Sigmoid colon (tissue), 7 donors: Measurements from ENCODE around the gene KAZN. TPM values are rescaled to one million over a fixed set of nuclear protein-coding genes. Genes with fewer than 3 reads are reported as not detected.

Experiments used
- DNase-seq: peaks from one replicate; pipeline ENCODE4 v3.0.0-alpha.2; 2019
- H3K27ac ChIP-seq, 4 donors: fragments of 200-600 bp; sonication (generic); one replicate each; pipeline ENCODE4 v1.5.1; 2016 to 2019; ENCODE audit warnings: mild to moderate bottlenecking in 1 of 4
- H3K27me3 ChIP-seq, 3 donors: fragments of 200-600 bp; sonication (generic); one replicate each; pipeline ENCODE4 v1.5.1; 2019; ENCODE audit warnings: mild to moderate bottlenecking in 1 of 3
- H3K36me3 ChIP-seq, 4 donors: fragments of 200-600 bp; sonication (generic); one replicate each; pipeline ENCODE4 v1.5.1; 2016 to 2019
- H3K4me1 ChIP-seq, 4 donors: fragments of 200-600 bp; sonication (generic); one replicate each; pipeline ENCODE4 v1.5.1; 2017 to 2019
- H3K4me3 ChIP-seq, 4 donors: fragments of 200-600 bp; sonication (generic); one replicate each; pipeline ENCODE4 v1.5.1; 2017 to 2019; ENCODE audit warnings: mild to moderate bottlenecking in 2 of 4, moderate library complexity in 1 of 4
- H3K9me3 ChIP-seq, 4 donors: fragments of 200-600 bp in 3 of 4; sonication (generic) in 3 of 4; one replicate each; pipeline versions ENCODE4 v1.5.1 to v1.6.1; 2013 to 2019
- EP300 ChIP-seq, 4 donors: sonication (generic); formaldehyde crosslinking; IDR thresholded peaks; one replicate each; pipeline ENCODE4 v1.6.1; 2017; ENCODE audit warnings: antibody characterized with exemption in 4 of 4
- POLR2A ChIP-seq, 2 donors: fragments of 450-650 bp; IDR thresholded peaks; one replicate each; pipeline ENCODE4 v1.6.1; 2016; ENCODE audit warnings: antibody characterized with exemption in 2 of 2, mild to moderate bottlenecking in 2 of 2, moderate library complexity in 2 of 2
- POLR2AphosphoS5 ChIP-seq, 4 donors: sonication (generic); formaldehyde crosslinking; IDR thresholded peaks; one replicate each; pipeline ENCODE4 v1.6.1; 2017; ENCODE audit warnings: antibody characterized with exemption in 4 of 4
- WGBS, 2 donors: extraction: QIAGEN DNeasy Blood & Tissue Kit; methylation state at CpG; one replicate each; pipeline ENCODE4 v1.1.7; 2013; 5-methylcytosine and 5-hydroxymethylcytosine counted together
- intact Hi-C: fragments of 100-400 bp; cut with DNase I; formaldehyde crosslinking; loops from one replicate; pipeline ENCODE4 v1.15.1; 2023
- polyA plus RNA-seq, 3 donors: library from polyadenylated mRNA; stranded (reverse); fragments of 200-250 nt; gene quantifications; one replicate each; pipeline ENCODE4 v1.2.3, GENCODE V29; 2013
- total RNA-seq, 4 donors: library from RNA; depleted of rRNA; stranded (reverse); fragments of >200 nt; gene quantifications; one replicate each; pipeline ENCODE4 v1.1.0, GENCODE V29; 2016
- TF ChIP-seq, protein P1 (sequence below), 4 experiments: fragments of 450-650 bp in 3 of 4; fragments of 200-600 bp in 1 of 4; IDR thresholded peaks; one replicate each; pipeline ENCODE4 v1.5.1; 2016 to 2019; ENCODE audit warnings: antibody characterized with exemption in 4 of 4, mild to moderate bottlenecking in 3 of 4, moderate library complexity in 2 of 4
- donor health status: healthy with polysubstance abuse.
- donor health status: Bipolar disorder and iron deficiency.
- donor health status: healthy.

Gene KAZN
- total and polyA plus RNA-seq, 7 donors: 2.5 to 11.4 (median 5.6) TPM

DNA sequence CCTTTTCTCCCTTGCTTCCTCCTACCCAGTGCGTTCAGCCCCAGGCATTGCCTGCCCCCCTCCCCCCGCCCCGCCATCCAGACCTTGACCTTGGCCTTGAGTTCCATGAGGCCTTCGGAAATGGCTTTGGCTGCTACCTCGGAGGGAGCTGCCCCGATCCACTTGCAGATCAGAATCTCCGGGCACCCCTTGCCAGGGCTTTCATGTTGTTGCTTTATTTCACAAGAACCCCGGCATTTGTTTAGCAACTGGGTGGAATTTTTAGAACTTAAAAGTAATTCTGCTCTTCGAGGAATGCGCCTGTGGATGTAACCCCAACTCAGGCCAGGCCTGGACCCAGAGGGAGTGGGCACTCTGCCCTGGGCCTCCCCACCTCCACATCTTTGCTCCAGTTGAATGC is 401.0 kb downstream of the KAZN start:
- no peak for TF ChIP-seq EP300 (IDR thresholded peaks at IDR 0.05)
- TF ChIP-seq POLR2A (IDR thresholded peaks at IDR 0.05): no peak
- TF ChIP-seq, protein P1, sequence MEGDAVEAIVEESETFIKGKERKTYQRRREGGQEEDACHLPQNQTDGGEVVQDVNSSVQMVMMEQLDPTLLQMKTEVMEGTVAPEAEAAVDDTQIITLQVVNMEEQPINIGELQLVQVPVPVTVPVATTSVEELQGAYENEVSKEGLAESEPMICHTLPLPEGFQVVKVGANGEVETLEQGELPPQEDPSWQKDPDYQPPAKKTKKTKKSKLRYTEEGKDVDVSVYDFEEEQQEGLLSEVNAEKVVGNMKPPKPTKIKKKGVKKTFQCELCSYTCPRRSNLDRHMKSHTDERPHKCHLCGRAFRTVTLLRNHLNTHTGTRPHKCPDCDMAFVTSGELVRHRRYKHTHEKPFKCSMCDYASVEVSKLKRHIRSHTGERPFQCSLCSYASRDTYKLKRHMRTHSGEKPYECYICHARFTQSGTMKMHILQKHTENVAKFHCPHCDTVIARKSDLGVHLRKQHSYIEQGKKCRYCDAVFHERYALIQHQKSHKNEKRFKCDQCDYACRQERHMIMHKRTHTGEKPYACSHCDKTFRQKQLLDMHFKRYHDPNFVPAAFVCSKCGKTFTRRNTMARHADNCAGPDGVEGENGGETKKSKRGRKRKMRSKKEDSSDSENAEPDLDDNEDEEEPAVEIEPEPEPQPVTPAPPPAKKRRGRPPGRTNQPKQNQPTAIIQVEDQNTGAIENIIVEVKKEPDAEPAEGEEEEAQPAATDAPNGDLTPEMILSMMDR (IDR thresholded peaks at IDR 0.05): no peak
- no peak for TF ChIP-seq POLR2AphosphoS5 (IDR thresholded peaks at IDR 0.05)
- H3K27ac ChIP-seq: no peak overlapping the region
- no peaks in the 10 kb centered on the region for H3K9me3 ChIP-seq
- H3K27me3 ChIP-seq: no peaks in the 10 kb centered on the region
- intact Hi-C loops: no loop called here
- H3K36me3 ChIP-seq: no peaks in the 10 kb centered on the region
- H3K4me3 ChIP-seq: no peak overlapping the region
- WGBS, 2 donors: 93 to 94% methylated on average over 10 of the region's 10 CpGs
- no peak for DNase-seq
- H3K4me1 ChIP-seq: peaks cover 0 to 5% (median 0%) of the 10 kb centered on the region in 4 donors

DNA sequence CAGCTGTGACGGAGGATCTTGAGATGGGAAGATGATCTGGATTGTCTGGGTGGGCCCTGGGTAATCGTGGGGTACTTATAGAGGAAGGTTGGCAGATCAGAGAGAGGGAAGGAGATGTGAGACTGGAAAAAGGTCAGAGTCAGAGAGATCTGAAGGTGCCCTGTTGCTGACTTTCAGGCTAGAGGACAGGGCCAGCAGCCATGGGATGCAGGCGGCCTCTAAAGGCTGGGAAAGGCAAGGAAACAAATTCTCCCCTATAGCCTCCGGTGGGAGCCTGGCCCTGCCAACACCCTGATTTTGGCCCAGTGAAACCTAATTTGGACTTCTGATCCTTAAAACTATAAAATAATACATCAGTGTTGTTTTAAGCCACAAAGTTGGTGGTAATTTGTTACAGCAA is 401.5 kb downstream of the KAZN start:
- WGBS, 2 donors: 93 to 96% methylated on average over 4 of the region's 4 CpGs
- intact Hi-C loops: no loop called here

DNA sequence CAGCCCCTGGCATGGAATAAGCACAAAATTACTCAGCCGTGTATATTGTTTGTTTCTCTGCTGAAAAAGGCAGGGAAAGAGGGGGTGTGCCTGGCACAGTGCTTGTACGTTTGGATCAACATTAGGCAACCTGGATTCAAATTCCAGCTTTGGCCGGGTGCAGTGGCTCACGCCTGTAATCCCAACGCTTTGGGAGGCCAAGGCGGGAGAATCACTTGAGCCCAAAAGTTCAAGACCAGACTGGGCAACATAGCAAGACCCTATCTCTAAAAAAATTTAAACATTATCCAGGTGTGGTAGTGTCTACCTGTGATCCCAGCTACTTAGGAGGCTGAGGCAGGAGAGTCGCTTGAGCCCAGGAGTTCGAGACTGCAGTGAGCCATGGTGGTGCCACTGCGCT is 402.2 kb downstream of the KAZN start:
- WGBS, 2 donors: 92 to 94% methylated on average over 9 of the region's 9 CpGs
- intact Hi-C loops: no loop called here
- Histone ChIP-seq H3K4me1 (peaks cover 0 to 5% (median 0%) of the 10 kb centered on the region in 4 donors), H3K36me3 (no peaks in the 10 kb centered on the region), H3K4me3 (no peak overlapping the region), H3K27ac (no peak overlapping the region), H3K9me3 (no peaks in the 10 kb centered on the region), H3K27me3 (no peaks in the 10 kb centered on the region)
- no peak for DNase-seq
- TF ChIP-seq, protein P1 (IDR thresholded peaks at IDR 0.05): no peak
- TF ChIP-seq EP300 (IDR thresholded peaks at IDR 0.05) (no peak), POLR2A (IDR thresholded peaks at IDR 0.05) (no peak), POLR2AphosphoS5 (IDR thresholded peaks at IDR 0.05) (no peak)

More for the DNA sequence above, 401.5 kb downstream of the KAZN start:
- H3K27me3 ChIP-seq: no peaks in the 10 kb centered on the region
- H3K4me3 ChIP-seq: no peak overlapping the region
- no peak for TF ChIP-seq POLR2A (IDR thresholded peaks at IDR 0.05)
- peaks cover 0 to 5% (median 0%) of the 10 kb centered on the region in 4 donors for H3K4me1 ChIP-seq
- H3K9me3 ChIP-seq: no peaks in the 10 kb centered on the region
- H3K36me3 ChIP-seq: no peaks in the 10 kb centered on the region
- H3K27ac ChIP-seq: no peak overlapping the region
- no peak for DNase-seq

DNA sequence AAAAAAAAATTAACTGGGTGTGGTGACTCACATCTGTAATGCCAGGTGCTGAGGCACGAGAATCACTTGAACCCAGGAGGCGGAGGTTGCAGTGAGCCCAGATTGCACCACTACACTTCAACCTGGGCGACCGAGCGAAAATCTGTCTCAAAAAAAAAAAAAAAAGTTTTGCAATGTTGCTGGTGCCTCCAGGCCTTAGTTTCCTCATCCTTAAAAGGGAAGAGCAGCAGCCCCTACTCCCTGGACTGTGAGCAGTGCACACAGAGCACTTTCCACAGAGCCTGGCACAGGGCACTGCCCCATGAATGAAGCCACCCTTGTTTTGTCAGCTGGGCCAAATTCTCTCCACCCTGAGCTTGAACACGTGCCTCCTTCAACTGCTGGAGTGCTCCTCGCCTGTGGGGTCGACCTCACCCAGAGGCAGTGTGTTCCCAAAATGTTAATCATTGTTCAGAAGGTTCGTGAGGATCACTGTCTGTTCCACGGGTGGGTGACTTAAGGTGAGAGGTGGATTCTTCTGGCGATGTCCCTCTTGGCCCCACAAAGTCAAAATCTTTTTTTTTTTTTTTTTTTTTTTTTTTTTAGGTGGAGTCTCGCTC is 402.9 kb downstream of the KAZN start:
- TF ChIP-seq EP300 (IDR thresholded peaks at IDR 0.05) (no peak), POLR2AphosphoS5 (IDR thresholded peaks at IDR 0.05) (no peak), POLR2A (IDR thresholded peaks at IDR 0.05) (no peak)
- TF ChIP-seq, protein P1 (IDR thresholded peaks at IDR 0.05): no peak
- no peaks in the 10 kb centered on the region for H3K27me3 ChIP-seq
- 77 to 82% methylated on average over 12 of the region's 12 CpGs for WGBS, 2 donors
- intact Hi-C loops: no loop called here
- no peak for DNase-seq
- H3K36me3 ChIP-seq: no peaks in the 10 kb centered on the region
- H3K9me3 ChIP-seq: no peaks in the 10 kb centered on the region
- H3K27ac ChIP-seq: no peak overlapping the region
- H3K4me1 ChIP-seq: no peaks in the 10 kb centered on the region
- no peak overlapping the region for H3K4me3 ChIP-seq

DNA sequence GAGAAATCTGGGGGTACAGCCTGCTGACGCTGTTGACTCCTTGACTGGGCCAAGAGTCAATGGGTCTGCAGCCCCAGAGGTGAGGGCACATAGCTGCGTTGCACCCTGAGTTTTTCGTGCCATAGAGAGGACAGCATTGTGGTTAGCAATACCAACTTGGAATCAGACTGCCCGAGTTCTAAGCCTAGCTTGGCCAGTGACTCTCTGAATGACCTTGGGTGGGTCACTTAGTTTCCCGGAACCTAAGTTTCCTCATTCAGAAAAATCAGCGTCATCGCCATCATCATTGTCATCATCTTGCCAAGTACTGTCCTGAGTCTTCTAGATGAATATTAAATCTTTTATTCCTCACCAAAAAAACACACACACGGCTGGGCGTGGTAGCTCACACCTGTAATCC is 403.8 kb downstream of the KAZN start:
- no peak for TF ChIP-seq EP300 (IDR thresholded peaks at IDR 0.05)
- TF ChIP-seq POLR2AphosphoS5 (IDR thresholded peaks at IDR 0.05): no peak
- TF ChIP-seq, protein P1 (IDR thresholded peaks at IDR 0.05): no peak
- no peak for TF ChIP-seq POLR2A (IDR thresholded peaks at IDR 0.05)
- Histone ChIP-seq H3K9me3 (no peaks in the 10 kb centered on the region), H3K4me3 (no peak overlapping the region), H3K27ac (no peak overlapping the region), H3K36me3 (no peaks in the 10 kb centered on the region), H3K27me3 (no peaks in the 10 kb centered on the region), H3K4me1 (peaks cover 0 to 4% (median 0%) of the 10 kb centered on the region in 4 donors)
- WGBS, 2 donors: 93 to 95% methylated on average over 9 of the region's 9 CpGs
- DNase-seq: no peak
- intact Hi-C loops: no loop called here
